Skeletal muscle satellite cell (primary cell): ENCODE measurements around the gene CASQ1.

ENCODE experiments used
- H3K27me3 ChIP-seq: 2 replicates; pipeline ENCODE4 v1.7.0; 2013; ENCODE audit warnings: low read length; ENCODE audit not compliant: control insufficient read depth, insufficient read depth
- H3K36me3 ChIP-seq: 2 replicates; pipeline ENCODE4 v1.7.0; 2013; ENCODE audit warnings: mild to moderate bottlenecking, control low read depth, low read length; ENCODE audit not compliant: insufficient read depth
- H3K4me1 ChIP-seq: 2 replicates; pipeline ENCODE4 v1.7.0; 2013; ENCODE audit warnings: low read length; ENCODE audit not compliant: control insufficient read depth, insufficient read depth
- H3K4me2 ChIP-seq: 2 replicates; pipeline ENCODE4 v1.7.0; 2013; ENCODE audit warnings: mild to moderate bottlenecking, low read length
- H3K4me3 ChIP-seq: 2 replicates; pipeline ENCODE4 v1.7.0; 2013; ENCODE audit warnings: low read length
- H3K9ac ChIP-seq: 2 replicates; pipeline ENCODE4 v1.7.0; 2013; ENCODE audit warnings: mild to moderate bottlenecking, low read depth, low read length, moderate library complexity
- H3K9me3 ChIP-seq: replicated peaks from 2 replicates; pipeline ENCODE4 v1.7.0; 2013; ENCODE audit warnings: mild to moderate bottlenecking, control low read depth, low read length

Gene CASQ1

GRCh38 chr1:160192234-160192633 lies 1.9 kb downstream of the CASQ1 start:
- H3K9ac ChIP-seq: no peak overlapping the region
- H3K4me3 ChIP-seq: no peak overlapping the region
- H3K4me2 ChIP-seq: no peak overlapping the region
- H3K4me1 ChIP-seq: peaks cover 6% of the 10 kb centered on the region
- no peaks in the 10 kb centered on the region for H3K36me3 ChIP-seq
- peaks cover 26% of the 10 kb centered on the region for H3K27me3 ChIP-seq
- H3K9me3 ChIP-seq: no peaks in the 10 kb centered on the region

- peaks cover 25% of the 10 kb centered on the region for H3K27me3 ChIP-seq
- H3K9me3 ChIP-seq: no peaks in the 10 kb centered on the region
- H3K9ac ChIP-seq: no peak overlapping the region
- H3K4me3 ChIP-seq: no peak overlapping the region
- H3K4me2 ChIP-seq: peak overlapping the region; percentile 46
- no peaks in the 10 kb centered on the region for H3K36me3 ChIP-seq
- H3K4me1 ChIP-seq: peaks cover 6% of the 10 kb centered on the region
Observed at GRCh38 chr1:160193091-160193819, 2.9 kb downstream of the CASQ1 start.

GRCh38 chr1:160193832-160194736 lies 3.7 kb downstream of the CASQ1 start:
- no peak overlapping the region for H3K4me3 ChIP-seq
- H3K27me3 ChIP-seq: peaks cover 19% of the 10 kb centered on the region
- no peaks in the 10 kb centered on the region for H3K9me3 ChIP-seq
- no peaks in the 10 kb centered on the region for H3K36me3 ChIP-seq
- no peak overlapping the region for H3K9ac ChIP-seq
- no peak overlapping the region for H3K4me2 ChIP-seq
- peaks cover 6% of the 10 kb centered on the region for H3K4me1 ChIP-seq

- peaks cover 18% of the 10 kb centered on the region for H3K27me3 ChIP-seq
Observed at GRCh38 chr1:160194737-160195059, 4.3 kb downstream of the CASQ1 start.

GRCh38 chr1:160196143-160196542 lies 5.8 kb downstream of the CASQ1 start:
- Histone ChIP-seq H3K4me1 (peaks cover 6% of the 10 kb centered on the region), H3K9me3 (no peaks in the 10 kb centered on the region), H3K9ac (no peak overlapping the region), H3K36me3 (no peaks in the 10 kb centered on the region), H3K4me3 (no peak overlapping the region), H3K27me3 (peaks cover 17% of the 10 kb centered on the region), H3K4me2 (no peak overlapping the region)

More at GRCh38 chr1:160194737-160195059, 4.3 kb downstream of the CASQ1 start:
- Histone ChIP-seq H3K4me1 (peaks cover 6% of the 10 kb centered on the region), H3K9me3 (no peaks in the 10 kb centered on the region), H3K4me3 (no peak overlapping the region), H3K36me3 (no peaks in the 10 kb centered on the region), H3K9ac (no peak overlapping the region), H3K4me2 (no peak overlapping the region)

GRCh38 chr1:160197231-160197630 lies 6.9 kb downstream of the CASQ1 start:
- no peak overlapping the region for H3K4me3 ChIP-seq
- peaks cover 6% of the 10 kb centered on the region for H3K4me1 ChIP-seq
- peaks cover 10% of the 10 kb centered on the region for H3K27me3 ChIP-seq
- no peaks in the 10 kb centered on the region for H3K36me3 ChIP-seq
- no peak overlapping the region for H3K4me2 ChIP-seq
- no peaks in the 10 kb centered on the region for H3K9me3 ChIP-seq
- H3K9ac ChIP-seq: no peak overlapping the region

GRCh38 chr1:160200786-160201185 lies 10.4 kb downstream of the CASQ1 start:
- no peaks in the 10 kb centered on the region for H3K9me3 ChIP-seq
- no peak overlapping the region for H3K9ac ChIP-seq
- peaks cover under 1% of the 10 kb centered on the region for H3K27me3 ChIP-seq
- no peak overlapping the region for H3K4me3 ChIP-seq
- no peak overlapping the region for H3K4me2 ChIP-seq
- peaks cover 4% of the 10 kb centered on the region for H3K4me1 ChIP-seq
- no peaks in the 10 kb centered on the region for H3K36me3 ChIP-seq

GRCh38 chr1:160204526-160205241 lies 14.3 kb downstream of the CASQ1 start:
- Histone ChIP-seq H3K4me1 (peaks cover 36% of the 10 kb centered on the region), H3K4me3 (peak overlapping the region; percentile 57), H3K9ac (peak overlapping the region; percentile 55), H3K36me3 (peaks cover 30% of the 10 kb centered on the region), H3K9me3 (no peaks in the 10 kb centered on the region), H3K27me3 (no peaks in the 10 kb centered on the region), H3K4me2 (peak overlapping the region; percentile 79)

GRCh38 chr1:160205242-160206035 lies 15.1 kb downstream of the CASQ1 start, which contains the start of gene PEA15:
PEA15 (plus strand) TSS chr1:160205384; CDS start chr1:160211545, 6,161 bp downstream.
- H3K4me1 ChIP-seq: peaks cover 44% of the 10 kb centered on the region

GRCh38 chr1:160206036-160206389 lies 15.6 kb downstream of the CASQ1 start:
- peak overlapping the region; percentile 100 for H3K9ac ChIP-seq
- peak overlapping the region; percentile 99 for H3K4me3 ChIP-seq
- H3K27me3 ChIP-seq: no peaks in the 10 kb centered on the region
- peak overlapping the region; percentile 98 for H3K4me2 ChIP-seq
- H3K9me3 ChIP-seq: no peaks in the 10 kb centered on the region
- H3K4me1 ChIP-seq: peaks cover 45% of the 10 kb centered on the region
- peaks cover 43% of the 10 kb centered on the region for H3K36me3 ChIP-seq

More at GRCh38 chr1:160205242-160206035, 15.1 kb downstream of the CASQ1 start, which contains the start of gene PEA15:
- Histone ChIP-seq H3K36me3 (peaks cover 37% of the 10 kb centered on the region), H3K4me3 (peak within 1 kb of the TSS; percentile 99), H3K4me2 (peak within 1 kb of the TSS; percentile 98), H3K27me3 (no peaks in the 10 kb centered on the region), H3K9me3 (no peaks in the 10 kb centered on the region), H3K9ac (peak within 1 kb of the TSS; percentile 100)
